Measurements from ENCODE around the gene NKX6-2.

- TF ChIP-seq EZH2 (IDR thresholded peaks at IDR 0.05; ENCODE audit: borderline replicate concordance, low read length) (no peak), CTCF (IDR thresholded peaks at IDR 0.05; ENCODE audit: low read length) (no peak)
Measured at GRCh38 chr10:132798876-132799275, 12.9 kb upstream of the NKX6-2 start.
